HUES6 (cell line): ENCODE data around the gene IQCK.
A peak's percentile ranks its signal among the peaks of the same experiment; 100 is the strongest.

Experiments
- H3K27ac ChIP-seq: 2 replicates; pipeline ENCODE4 v1.7.0; 2013; ENCODE audit warnings: low read depth, mild to moderate bottlenecking, low read length, inconsistent platforms
- H3K27me3 ChIP-seq: 2 replicates; pipeline ENCODE4 v1.6.1; 2013; ENCODE audit warnings: low read length; ENCODE audit not compliant: control insufficient read depth, insufficient read depth
- H3K36me3 ChIP-seq: 2 replicates; pipeline ENCODE4 v1.6.1; 2013; ENCODE audit warnings: low read length; ENCODE audit not compliant: control insufficient read depth, insufficient read depth
- H3K4me1 ChIP-seq: 2 replicates; pipeline ENCODE4 v1.6.1; 2013; ENCODE audit warnings: low read length; ENCODE audit not compliant: control insufficient read depth, insufficient read depth
- H3K4me3 ChIP-seq: 2 replicates; pipeline ENCODE4 v1.5.1; 2013; ENCODE audit warnings: low read depth, low read length
- H3K9ac ChIP-seq: one replicate; pipeline ENCODE4 v1.6.1; 2013; ENCODE audit warnings: mild to moderate bottlenecking, low read length
- H3K9me3 ChIP-seq: 2 replicates; pipeline ENCODE4 v1.6.1; 2013; ENCODE audit warnings: low read depth, low read length; ENCODE audit not compliant: control insufficient read depth, insufficient read depth

The IQCK gene

DNA sequence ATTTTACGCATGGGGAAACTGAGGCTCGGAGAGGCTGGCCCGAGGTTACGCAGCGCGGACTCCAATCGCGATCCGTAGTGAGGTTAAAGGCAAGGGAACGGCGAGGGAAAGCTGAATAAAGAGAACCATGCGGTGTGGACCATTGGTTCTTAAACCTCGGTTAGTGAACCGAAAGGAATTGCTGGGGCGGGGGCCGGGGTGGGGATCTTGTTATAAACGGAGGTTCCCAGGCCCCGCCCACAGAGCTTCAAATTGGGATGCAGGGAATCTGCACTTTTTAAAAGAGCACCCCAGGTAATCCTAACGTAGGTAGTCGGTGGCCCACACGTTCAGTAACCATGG lies 524 bp downstream of the IQCK start:
- H3K27me3 ChIP-seq: no peaks in the 10 kb centered on the region
- peaks cover 23% of the 10 kb centered on the region for H3K36me3 ChIP-seq
- H3K4me3 ChIP-seq: peak overlapping the region; percentile 93
- no peak overlapping the region for H3K27ac ChIP-seq
- no peaks in the 10 kb centered on the region for H3K9me3 ChIP-seq
- peaks cover 18% of the 10 kb centered on the region for H3K4me1 ChIP-seq
- peak overlapping the region; percentile 88 for H3K9ac ChIP-seq

DNA sequence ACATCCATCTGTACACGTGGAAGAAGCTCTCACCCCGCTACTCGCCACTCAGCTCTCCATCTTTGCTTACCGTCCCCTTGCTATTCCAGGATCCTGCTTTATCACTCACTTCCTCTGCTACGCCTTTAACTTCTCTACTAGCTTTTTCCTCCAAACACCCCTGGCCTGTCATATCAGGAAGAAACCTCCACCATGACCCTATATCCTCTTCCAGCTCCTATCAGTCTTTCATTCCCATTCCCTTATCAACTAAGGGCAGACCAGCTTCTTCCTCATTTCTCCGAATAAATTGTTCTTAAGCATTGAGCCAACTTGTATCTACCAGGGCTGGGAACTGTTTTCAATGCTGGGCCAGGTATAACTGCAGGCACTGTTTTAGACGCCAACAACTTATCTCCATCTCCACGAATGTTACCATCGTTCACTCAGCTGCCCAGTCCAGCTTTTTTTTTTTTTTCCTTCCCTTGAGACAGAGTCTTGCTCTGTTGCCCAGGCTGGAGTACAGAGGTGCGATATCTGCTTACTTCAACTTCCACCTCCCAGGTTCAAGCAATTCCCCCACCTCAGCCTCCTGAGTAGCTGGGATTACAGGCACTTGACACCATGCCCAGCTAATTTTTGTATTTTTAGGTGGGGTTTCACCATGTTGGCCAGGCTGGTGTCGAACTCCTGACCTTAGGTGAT lies 4.3 kb downstream of the IQCK start:
- H3K27ac ChIP-seq: no peak overlapping the region
- no peaks in the 10 kb centered on the region for H3K9me3 ChIP-seq
- no peak overlapping the region for H3K9ac ChIP-seq

DNA sequence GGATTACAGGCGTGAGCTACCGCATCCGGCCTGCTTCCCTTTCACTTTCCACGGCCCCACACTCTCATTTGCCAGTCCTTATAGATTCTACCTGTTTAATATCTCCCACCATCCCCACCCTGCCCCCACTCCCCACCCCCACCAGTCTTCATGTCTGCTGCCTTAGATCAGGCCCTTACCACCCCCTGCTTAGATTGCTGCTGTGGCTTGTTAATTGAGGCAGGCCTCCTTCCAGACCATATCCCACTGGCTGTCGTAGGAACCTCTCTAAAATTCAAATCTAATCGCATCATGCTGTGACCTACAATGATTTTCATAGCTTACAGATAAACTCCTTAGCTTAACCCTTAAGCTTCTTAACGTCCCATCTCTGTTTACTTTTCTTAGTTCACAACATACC lies 4.9 kb downstream of the IQCK start:
- Histone ChIP-seq H3K4me3 (no peak overlapping the region), H3K9ac (peak overlapping the region; percentile 25), H3K27ac (no peak overlapping the region), H3K9me3 (no peaks in the 10 kb centered on the region), H3K4me1 (peaks cover 11% of the 10 kb centered on the region), H3K36me3 (no peaks in the 10 kb centered on the region), H3K27me3 (no peaks in the 10 kb centered on the region)

More for the DNA sequence above, 4.3 kb downstream of the IQCK start:
- Histone ChIP-seq H3K36me3 (no peaks in the 10 kb centered on the region), H3K4me1 (peaks cover 11% of the 10 kb centered on the region), H3K4me3 (no peak overlapping the region), H3K27me3 (no peaks in the 10 kb centered on the region)

GRCh38 chr16:19728636-19728965 lies 10.5 kb downstream of the IQCK start:
- H3K36me3 ChIP-seq: no peaks in the 10 kb centered on the region
- no peak overlapping the region for H3K4me3 ChIP-seq
- H3K4me1 ChIP-seq: no peaks in the 10 kb centered on the region; the same call in 1 of the 2 replicates
- H3K27ac ChIP-seq: no peak overlapping the region
- H3K27me3 ChIP-seq: no peaks in the 10 kb centered on the region
- H3K9me3 ChIP-seq: no peaks in the 10 kb centered on the region
- H3K9ac ChIP-seq: no peak overlapping the region

DNA sequence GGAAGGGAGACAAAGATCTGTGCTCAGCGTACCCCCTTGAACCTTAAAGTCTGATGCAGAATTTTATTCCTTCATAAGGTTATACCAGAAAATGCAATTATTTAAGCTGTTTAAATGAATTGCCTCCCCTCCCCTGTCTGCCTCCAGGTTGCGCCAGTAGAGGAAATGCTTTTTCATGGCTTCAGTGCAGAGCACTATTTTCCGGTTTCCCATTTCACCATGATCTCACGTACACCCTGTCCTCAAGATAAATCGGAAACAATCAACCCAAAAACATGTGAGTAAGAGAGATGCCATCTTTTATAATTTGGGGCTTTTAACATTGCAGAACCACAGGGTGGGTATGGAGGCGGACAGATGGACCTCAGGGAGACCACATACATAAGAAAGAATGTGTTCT lies 15.5 kb downstream of the IQCK start:
- H3K9me3 ChIP-seq: no peaks in the 10 kb centered on the region
- no peak overlapping the region for H3K27ac ChIP-seq
- no peak overlapping the region for H3K9ac ChIP-seq
- H3K36me3 ChIP-seq: peaks cover 9% of the 10 kb centered on the region
- H3K4me3 ChIP-seq: no peak overlapping the region
- no peaks in the 10 kb centered on the region for H3K4me1 ChIP-seq
- no peaks in the 10 kb centered on the region for H3K27me3 ChIP-seq

DNA sequence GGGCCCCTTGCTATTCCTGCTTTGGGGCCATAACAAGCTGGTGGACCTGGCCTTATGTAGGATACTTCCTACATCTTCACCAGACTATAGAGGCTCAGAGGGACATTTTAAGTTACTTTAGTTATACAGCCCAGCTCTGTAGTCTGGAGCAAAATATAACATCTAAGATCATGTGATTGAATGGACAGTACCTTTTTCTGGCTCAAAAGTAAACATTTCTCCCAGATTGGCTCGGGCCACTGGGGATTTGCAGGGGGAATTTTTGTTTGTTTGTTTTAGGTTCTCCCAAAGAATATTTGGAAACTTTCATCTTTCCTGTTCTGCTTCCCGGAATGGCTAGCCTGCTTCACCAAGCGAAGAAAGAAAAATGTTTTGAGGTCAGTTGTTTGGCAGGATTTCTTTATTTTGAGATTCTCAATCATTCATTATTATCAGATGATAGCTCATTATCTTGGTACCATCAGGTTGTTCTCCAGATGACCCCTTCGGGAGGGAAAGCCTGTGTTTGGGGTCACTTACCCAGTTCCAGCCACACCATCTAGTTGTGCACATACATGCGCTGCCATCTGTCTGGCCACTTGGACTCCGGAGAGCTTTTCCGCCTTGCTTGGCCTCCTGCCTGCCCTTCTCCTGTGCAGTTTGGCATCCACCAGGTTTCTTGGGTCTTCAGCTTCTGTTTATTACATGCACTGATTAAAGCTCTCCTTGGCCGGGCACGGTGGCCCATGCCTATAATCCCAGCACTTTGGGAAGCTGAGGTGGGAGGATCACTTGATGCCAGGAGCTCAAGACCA lies 17.2 kb downstream of the IQCK start:
- Histone ChIP-seq H3K27ac (no peak overlapping the region), H3K9me3 (no peaks in the 10 kb centered on the region), H3K36me3 (peaks cover 9% of the 10 kb centered on the region), H3K4me1 (no peaks in the 10 kb centered on the region), H3K4me3 (no peak overlapping the region), H3K27me3 (no peaks in the 10 kb centered on the region), H3K9ac (no peak overlapping the region)

GRCh38 chr16:19737306-19738038 lies 19.4 kb downstream of the IQCK start:
- Histone ChIP-seq H3K27me3 (no peaks in the 10 kb centered on the region), H3K9ac (no peak overlapping the region), H3K4me1 (no peaks in the 10 kb centered on the region), H3K4me3 (no peak overlapping the region), H3K27ac (no peak overlapping the region), H3K36me3 (peaks cover 9% of the 10 kb centered on the region), H3K9me3 (no peaks in the 10 kb centered on the region)

DNA sequence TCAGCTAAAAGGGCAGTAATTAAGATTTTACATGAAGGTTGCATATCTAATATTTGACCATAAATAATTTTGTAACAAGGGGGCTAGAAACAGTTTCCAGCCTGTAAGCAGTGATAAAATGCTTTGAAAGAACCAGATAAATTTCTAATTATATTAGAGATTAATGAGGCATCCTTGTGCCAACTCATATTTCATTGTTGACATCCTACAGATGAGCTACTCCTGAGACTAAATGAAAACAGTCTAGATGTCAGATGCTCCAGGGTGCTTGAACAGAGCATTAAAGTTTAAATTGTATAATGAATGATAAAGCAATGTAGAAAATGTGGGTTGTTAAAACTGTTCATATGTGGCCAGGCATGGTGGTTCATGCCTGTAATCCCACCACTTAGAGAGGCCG lies 23.3 kb downstream of the IQCK start:
- H3K9me3 ChIP-seq: no peaks in the 10 kb centered on the region
- H3K4me3 ChIP-seq: no peak overlapping the region
- H3K4me1 ChIP-seq: no peaks in the 10 kb centered on the region; the same call in 1 of the 2 replicates
- H3K36me3 ChIP-seq: 0 out of 2 replicates have a peak, but pooled peaks cover 2% of the 10 kb centered on the region
- no peak overlapping the region for H3K27ac ChIP-seq
- no peaks in the 10 kb centered on the region for H3K27me3 ChIP-seq
- no peak overlapping the region for H3K9ac ChIP-seq

- Histone ChIP-seq H3K4me1 (no peaks in the 10 kb centered on the region; the same call in 1 of the 2 replicates), H3K27ac (no peak overlapping the region), H3K27me3 (no peaks in the 10 kb centered on the region), H3K9me3 (no peaks in the 10 kb centered on the region), H3K4me3 (no peak overlapping the region), H3K9ac (no peak overlapping the region), H3K36me3 (no peaks in the 10 kb centered on the region)
These were observed 25.7 kb downstream of the IQCK start for GRCh38 chr16:19743816-19744159.

GRCh38 chr16:19744670-19745069 lies 26.6 kb downstream of the IQCK start:
- Histone ChIP-seq H3K27me3 (no peaks in the 10 kb centered on the region), H3K9ac (no peak overlapping the region), H3K36me3 (no peaks in the 10 kb centered on the region), H3K9me3 (no peaks in the 10 kb centered on the region), H3K4me3 (no peak overlapping the region), H3K4me1 (no peaks in the 10 kb centered on the region; the same call in 1 of the 2 replicates), H3K27ac (no peak overlapping the region)
